HFFc6 (cell line): ENCODE results near the gene C4orf51. TPM values are rescaled to one million over a fixed set of nuclear protein-coding genes. Genes with fewer than 3 reads are reported as not detected.

Source experiments
- DNase-seq: peaks from one replicate; pipeline ENCODE4 v3.0.0-alpha.2; 2018
- H3K27ac Mint-ChIP-seq: 2 replicates; pipeline ENCODE4 v1.8.0; 2020; ENCODE audit warnings: mild to moderate bottlenecking, mixed read lengths
- H3K27me3 Mint-ChIP-seq: 2 replicates; pipeline ENCODE4 v1.8.0; 2021; ENCODE audit warnings: mild to moderate bottlenecking, moderate library complexity, mixed read lengths; ENCODE audit not compliant: insufficient read depth
- H3K36me3 Mint-ChIP-seq: 2 replicates; pipeline ENCODE4 v1.8.0; 2021; ENCODE audit warnings: low read depth, mixed read lengths
- H3K4me1 Mint-ChIP-seq: 2 replicates; pipeline ENCODE4 v1.8.0; 2020; ENCODE audit warnings: low read depth, mixed read lengths
- H3K4me3 Mint-ChIP-seq: 2 replicates; pipeline ENCODE4 v1.8.0; 2020; ENCODE audit warnings: mild to moderate bottlenecking, moderate library complexity, mixed read lengths
- H3K9me3 Mint-ChIP-seq: 2 replicates; pipeline ENCODE4 v1.8.0; 2020; ENCODE audit warnings: mild to moderate bottlenecking, mixed read lengths
- total RNA-seq, 6 experiments: library from RNA; stranded (reverse); fragmentation: NEBNext Ultra II Directional; extraction: Animal tissue kit (Norgen Biotek cat#: 25700); gene quantifications; 2 replicates in 1 of 6; 3 replicates in 5 of 6; pipeline ENCODE4 v1.2.3, GENCODE V29; 2021
- TF ChIP-seq, protein P1 (sequence below): fragments of 200-600 bp; sonication (generic); IDR thresholded peaks from 2 replicates; pipeline ENCODE4 v1.5.0; 2021; ENCODE audit warnings: antibody characterized with exemption, mild to moderate bottlenecking

C4orf51 gene
- total RNA-seq, 6 experiments from 2014 or later, result not detected

DNA sequence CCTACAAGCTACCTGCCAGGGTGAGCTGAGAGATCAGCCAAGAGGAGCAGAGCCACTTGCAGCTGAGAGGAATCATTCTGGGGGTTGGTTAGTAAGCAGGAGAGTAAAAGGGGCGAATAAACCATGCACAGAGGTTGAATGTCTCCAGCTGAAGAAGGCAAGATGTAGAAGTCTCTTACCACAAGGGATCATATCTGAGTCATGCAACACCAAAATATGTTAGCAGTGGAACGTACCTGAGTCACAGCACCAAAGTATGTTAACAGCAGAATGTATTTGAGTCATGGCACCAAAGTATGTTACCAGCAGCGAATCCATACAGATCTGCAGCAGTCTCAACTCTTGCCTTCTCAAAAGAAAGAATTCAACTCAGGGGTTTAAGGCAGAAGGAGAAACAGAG lies 29.9 kb downstream of the C4orf51 start:
- H3K9me3 Mint-ChIP-seq, result no peaks in the 10 kb centered on the region; the same call in 1 of the 2 replicates
- no peaks in the 10 kb centered on the region for H3K27me3 Mint-ChIP-seq
- TF ChIP-seq, protein P1, sequence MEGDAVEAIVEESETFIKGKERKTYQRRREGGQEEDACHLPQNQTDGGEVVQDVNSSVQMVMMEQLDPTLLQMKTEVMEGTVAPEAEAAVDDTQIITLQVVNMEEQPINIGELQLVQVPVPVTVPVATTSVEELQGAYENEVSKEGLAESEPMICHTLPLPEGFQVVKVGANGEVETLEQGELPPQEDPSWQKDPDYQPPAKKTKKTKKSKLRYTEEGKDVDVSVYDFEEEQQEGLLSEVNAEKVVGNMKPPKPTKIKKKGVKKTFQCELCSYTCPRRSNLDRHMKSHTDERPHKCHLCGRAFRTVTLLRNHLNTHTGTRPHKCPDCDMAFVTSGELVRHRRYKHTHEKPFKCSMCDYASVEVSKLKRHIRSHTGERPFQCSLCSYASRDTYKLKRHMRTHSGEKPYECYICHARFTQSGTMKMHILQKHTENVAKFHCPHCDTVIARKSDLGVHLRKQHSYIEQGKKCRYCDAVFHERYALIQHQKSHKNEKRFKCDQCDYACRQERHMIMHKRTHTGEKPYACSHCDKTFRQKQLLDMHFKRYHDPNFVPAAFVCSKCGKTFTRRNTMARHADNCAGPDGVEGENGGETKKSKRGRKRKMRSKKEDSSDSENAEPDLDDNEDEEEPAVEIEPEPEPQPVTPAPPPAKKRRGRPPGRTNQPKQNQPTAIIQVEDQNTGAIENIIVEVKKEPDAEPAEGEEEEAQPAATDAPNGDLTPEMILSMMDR, result no peak
- peak overlapping the region; percentile 59 for H3K27ac Mint-ChIP-seq
- H3K4me3 Mint-ChIP-seq, result peak overlapping the region; percentile 49
- H3K4me1 Mint-ChIP-seq, result peaks cover 34% of the 10 kb centered on the region
- peaks cover 9% of the 10 kb centered on the region; the same call in 1 of the 2 replicates for H3K36me3 Mint-ChIP-seq
- DNase-seq, result peak; percentile 97

DNA sequence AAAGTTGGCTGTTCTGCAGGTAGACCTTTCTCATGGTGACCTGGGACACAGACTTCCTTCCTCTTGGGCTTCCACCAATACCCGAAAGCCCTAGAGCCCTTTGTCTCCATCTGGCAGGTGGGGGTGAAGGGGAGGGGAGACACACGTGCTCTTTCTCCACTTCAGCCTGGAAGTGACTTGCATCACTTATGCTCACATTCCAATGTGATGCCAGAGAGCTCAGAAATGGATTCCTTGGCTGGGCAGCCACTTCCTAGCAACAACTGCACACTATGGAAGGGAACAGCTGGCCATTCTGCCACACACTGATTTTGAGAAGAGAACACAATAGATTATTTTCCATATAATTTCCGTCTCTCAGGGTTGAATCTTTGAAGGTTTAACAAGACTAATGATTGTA lies 36.3 kb downstream of the C4orf51 start:
- Mint-ChIP-seq H3K27ac (no peak overlapping the region), H3K4me3 (no peak overlapping the region), H3K9me3 (no peaks in the 10 kb centered on the region; the same call in 1 of the 2 replicates), H3K27me3 (no peaks in the 10 kb centered on the region), H3K36me3 (peaks cover 8% of the 10 kb centered on the region; the same call in 1 of the 2 replicates), H3K4me1 (peaks cover 12% of the 10 kb centered on the region)
- TF ChIP-seq, protein P1, result no peak
- DNase-seq, result peak; percentile 26

DNA sequence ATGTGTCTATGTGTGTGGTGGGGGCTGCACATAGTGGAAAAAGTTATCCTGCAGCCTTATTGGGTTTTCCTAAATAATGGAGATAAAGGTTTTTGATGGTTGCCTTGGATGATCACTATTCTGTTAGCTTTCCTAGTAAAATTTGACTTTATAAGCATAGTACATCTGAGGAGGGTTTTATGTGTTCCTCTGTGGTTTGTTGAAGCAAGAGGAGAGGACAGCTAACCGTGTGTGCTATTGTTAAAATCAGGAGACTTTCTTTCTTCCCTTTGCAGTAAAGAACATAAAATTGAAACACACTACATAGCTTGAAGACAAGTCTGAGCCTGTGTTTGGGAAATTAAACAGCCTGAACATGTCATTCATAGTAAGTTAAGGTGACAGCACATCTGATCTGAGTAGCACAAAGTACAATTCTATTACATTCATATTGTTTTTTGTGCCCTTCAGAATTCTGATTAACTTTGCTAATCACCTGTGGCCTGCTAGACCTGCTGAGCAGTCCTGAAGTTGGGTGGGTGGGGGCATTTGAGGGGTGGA lies 36.8 kb downstream of the C4orf51 start:
- H3K9me3 Mint-ChIP-seq, result no peaks in the 10 kb centered on the region
- DNase-seq, result no peak
- H3K36me3 Mint-ChIP-seq, result peaks cover 3% of the 10 kb centered on the region; the same call in 1 of the 2 replicates
- no peaks in the 10 kb centered on the region for H3K27me3 Mint-ChIP-seq
- TF ChIP-seq, protein P1, result no peak
- peaks cover 7% of the 10 kb centered on the region for H3K4me1 Mint-ChIP-seq
- H3K4me3 Mint-ChIP-seq, result no peak overlapping the region
- H3K27ac Mint-ChIP-seq, result no peak overlapping the region

DNA sequence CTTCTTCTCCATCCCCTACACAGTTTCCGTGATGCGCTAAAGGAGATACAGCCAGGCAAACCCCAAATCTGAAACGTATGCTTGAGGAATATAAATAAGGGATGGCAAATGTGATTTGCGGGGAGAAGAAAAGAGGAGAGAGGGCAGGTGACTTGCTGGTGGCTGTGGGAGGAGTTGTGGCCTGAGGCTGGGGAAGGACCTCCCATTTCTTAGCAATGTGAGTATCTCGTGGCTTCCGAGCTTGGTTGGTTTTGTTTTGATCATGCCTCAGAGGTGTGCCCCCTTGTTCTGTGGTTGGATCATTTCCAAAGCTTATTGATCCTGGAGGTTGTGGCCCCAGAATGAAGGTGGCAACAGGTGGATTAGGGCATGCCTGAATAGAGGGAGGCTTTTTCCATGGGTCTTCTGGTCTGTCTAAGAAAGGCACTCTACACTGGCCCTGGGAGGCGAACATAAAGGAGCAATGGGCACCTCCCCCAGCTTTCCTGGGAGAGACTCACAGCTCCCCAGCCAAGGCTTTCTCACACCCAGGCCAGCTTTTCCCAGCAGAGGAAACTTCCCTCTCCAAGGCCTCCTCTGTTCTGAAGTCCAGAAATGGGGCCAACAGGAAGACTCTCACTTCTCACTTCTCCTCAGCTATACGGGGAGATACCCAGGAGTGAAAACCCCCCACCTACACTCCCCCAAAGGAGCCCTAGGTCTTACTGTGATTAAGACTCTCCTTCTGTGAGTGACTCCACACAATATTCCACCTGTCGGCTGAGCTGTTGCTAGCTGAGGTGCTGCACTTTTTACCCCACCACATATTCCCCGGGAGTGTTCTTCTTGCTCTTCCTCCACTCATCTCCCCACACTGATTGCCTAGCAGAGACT lies 40.0 kb downstream of the C4orf51 start:
- Mint-ChIP-seq H3K4me1 (peaks cover 7% of the 10 kb centered on the region), H3K9me3 (no peaks in the 10 kb centered on the region), H3K27me3 (no peaks in the 10 kb centered on the region), H3K27ac (no peak overlapping the region), H3K36me3 (no peaks in the 10 kb centered on the region), H3K4me3 (no peak overlapping the region)
- TF ChIP-seq, protein P1, result no peak
- DNase-seq, result no peak

DNA sequence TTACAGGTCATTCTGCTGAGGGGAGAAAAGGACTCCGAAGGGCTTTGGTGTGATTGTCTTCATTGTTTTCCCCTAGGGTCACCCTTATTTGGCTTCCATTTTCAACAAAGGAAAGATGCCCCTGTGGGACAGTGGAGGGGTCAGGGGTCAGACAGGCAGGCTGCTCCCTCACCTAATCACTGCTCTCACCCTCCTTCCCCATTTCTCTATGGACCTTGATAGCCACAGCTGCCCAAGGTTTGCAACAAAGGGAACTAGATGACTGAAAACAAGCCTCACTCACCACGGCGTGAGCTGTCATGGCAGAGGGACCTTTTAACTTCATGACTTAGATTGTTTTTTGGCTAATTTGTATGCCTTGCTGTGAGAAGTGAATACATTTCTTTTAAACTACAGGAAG lies 40.7 kb downstream of the C4orf51 start:
- TF ChIP-seq, protein P1, result no peak
- Mint-ChIP-seq H3K4me3 (no peak overlapping the region), H3K27ac (no peak overlapping the region), H3K4me1 (peaks cover 7% of the 10 kb centered on the region), H3K9me3 (no peaks in the 10 kb centered on the region), H3K27me3 (no peaks in the 10 kb centered on the region), H3K36me3 (no peaks in the 10 kb centered on the region)
- DNase-seq, result no peak
